NT2/D1 (cell line): ENCODE data around the gene SNAP47.

Source experiments
- DNase-seq: peaks from one replicate; pipeline ENCODE4 v3.0.0-alpha.2; 2011; ENCODE audit warnings: low read depth, low spot score
- H3K27me3 ChIP-seq: 2 replicates; pipeline ENCODE4 v1.6.0; 2011; ENCODE audit warnings: mild to moderate bottlenecking; ENCODE audit not compliant: insufficient read length, insufficient read depth
- H3K36me3 ChIP-seq: 2 replicates; pipeline ENCODE4 v1.6.1; 2011; ENCODE audit warnings: mild to moderate bottlenecking, low read length, mixed read lengths; ENCODE audit not compliant: insufficient read depth, insufficient read length
- H3K4me1 ChIP-seq: 2 replicates; pipeline ENCODE4 v1.5.1; 2011; ENCODE audit not compliant: insufficient read depth, insufficient read length
- H3K4me3 ChIP-seq: 2 replicates; pipeline ENCODE4 v1.5.1; 2011; ENCODE audit warnings: low read depth; ENCODE audit not compliant: insufficient read length
- H3K9ac ChIP-seq: 2 replicates; pipeline ENCODE4 v1.6.0; 2011; ENCODE audit warnings: low read depth; ENCODE audit not compliant: insufficient read length
- H3K9me3 ChIP-seq: 2 replicates; pipeline ENCODE4 v1.5.1; 2011; ENCODE audit warnings: mild to moderate bottlenecking, low read length; ENCODE audit not compliant: insufficient read depth
- SUZ12 ChIP-seq: IDR thresholded peaks from 2 replicates; pipeline ENCODE4 v1.6.1; 2011; ENCODE audit not compliant: insufficient read length, insufficient read depth; ENCODE audit errors: extremely low read depth
- YY1 ChIP-seq: IDR thresholded peaks from 2 replicates; pipeline ENCODE4 v1.6.1; 2011; ENCODE audit not compliant: insufficient read length, insufficient read depth
- ZNF274 ChIP-seq: IDR thresholded peaks from 2 replicates; pipeline ENCODE4 v1.6.1; 2011; ENCODE audit warnings: mild to moderate bottlenecking, low read depth, low read length

Gene SNAP47

GRCh38 chr1:227712648-227713047, 22.6 kb upstream of the SNAP47 start:
- Histone ChIP-seq H3K36me3 (no peaks in the 10 kb centered on the region), H3K9ac (no peak overlapping the region), H3K27me3 (no peaks in the 10 kb centered on the region), H3K9me3 (peaks cover 45% of the 10 kb centered on the region), H3K4me3 (no peak overlapping the region), H3K4me1 (no peaks in the 10 kb centered on the region)
- no peak for DNase-seq
- TF ChIP-seq ZNF274 (no peak), SUZ12 (no peak)

GRCh38 chr1:227718932-227719331, 16.3 kb upstream of the SNAP47 start:
- H3K36me3 ChIP-seq, result no peaks in the 10 kb centered on the region
- peaks cover 60% of the 10 kb centered on the region for H3K9me3 ChIP-seq
- no peak for DNase-seq
- H3K27me3 ChIP-seq, result no peaks in the 10 kb centered on the region
- TF ChIP-seq ZNF274, result no peak
- TF ChIP-seq SUZ12, result no peak
- TF ChIP-seq YY1, result no peak
- no peak overlapping the region for H3K4me3 ChIP-seq
- H3K9ac ChIP-seq, result no peak overlapping the region
- H3K4me1 ChIP-seq, result no peaks in the 10 kb centered on the region

DNA sequence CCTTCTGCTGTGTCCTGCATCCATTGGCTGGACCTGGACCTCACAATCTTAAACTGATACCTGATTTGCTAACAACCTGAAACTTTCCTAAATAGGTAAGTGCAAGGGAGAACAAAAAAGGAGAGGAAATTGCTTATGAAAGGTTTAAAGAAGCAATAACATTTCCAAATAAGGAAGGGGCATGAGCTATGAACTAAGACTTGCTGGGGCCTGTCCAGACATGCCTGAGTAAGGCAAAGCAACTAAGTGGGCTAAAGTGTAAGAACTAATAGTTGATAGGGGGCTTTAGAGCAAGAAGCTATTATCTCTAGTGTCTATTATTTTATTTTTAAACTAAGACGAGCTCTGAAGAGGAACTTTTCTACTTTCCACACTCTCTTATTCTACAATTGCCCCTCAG, 11.8 kb upstream of the SNAP47 start:
- Histone ChIP-seq H3K4me1 (no peaks in the 10 kb centered on the region), H3K36me3 (no peaks in the 10 kb centered on the region), H3K4me3 (no peak overlapping the region), H3K9me3 (peaks cover 60% of the 10 kb centered on the region), H3K9ac (no peak overlapping the region), H3K27me3 (no peaks in the 10 kb centered on the region)
- no peak for TF ChIP-seq YY1
- TF ChIP-seq ZNF274, result no peak
- TF ChIP-seq SUZ12, result no peak
- no peak for DNase-seq

GRCh38 chr1:227725046-227725445, 10.2 kb upstream of the SNAP47 start:
- H3K27me3 ChIP-seq, result no peaks in the 10 kb centered on the region
- no peak overlapping the region for H3K9ac ChIP-seq
- DNase-seq, result no peak
- H3K4me1 ChIP-seq, result peaks cover 11% of the 10 kb centered on the region
- peaks cover 48% of the 10 kb centered on the region for H3K9me3 ChIP-seq
- no peak overlapping the region for H3K4me3 ChIP-seq
- TF ChIP-seq ZNF274 (no peak), SUZ12 (no peak), YY1 (no peak)
- H3K36me3 ChIP-seq, result no peaks in the 10 kb centered on the region

DNA sequence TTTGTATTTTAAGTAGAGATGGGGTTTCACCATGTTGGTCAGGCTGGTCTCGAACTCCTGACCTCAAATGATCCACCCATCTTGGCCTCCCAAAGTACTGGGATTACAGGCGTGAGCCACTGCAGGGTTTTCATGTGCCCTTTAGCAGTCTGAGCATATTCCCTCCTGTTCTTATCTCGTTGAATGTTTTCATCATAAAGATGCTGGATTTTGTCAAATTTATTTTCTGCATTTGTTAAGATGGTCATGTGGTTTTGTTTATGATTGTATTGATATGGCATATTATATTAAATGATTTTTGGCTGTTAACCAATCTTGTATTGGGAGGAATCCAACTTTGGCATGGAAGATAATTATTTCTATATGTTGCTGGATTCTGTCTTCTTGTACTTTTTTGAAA, 8.9 kb upstream of the SNAP47 start:
- TF ChIP-seq ZNF274 (no peak), YY1 (no peak), SUZ12 (no peak)
- no peak overlapping the region for H3K4me3 ChIP-seq
- H3K9ac ChIP-seq, result no peak overlapping the region
- no peaks in the 10 kb centered on the region for H3K27me3 ChIP-seq
- H3K4me1 ChIP-seq, result peaks cover 19% of the 10 kb centered on the region
- DNase-seq, result no peak
- peaks cover 9% of the 10 kb centered on the region for H3K36me3 ChIP-seq
- H3K9me3 ChIP-seq, result peaks cover 35% of the 10 kb centered on the region

DNA sequence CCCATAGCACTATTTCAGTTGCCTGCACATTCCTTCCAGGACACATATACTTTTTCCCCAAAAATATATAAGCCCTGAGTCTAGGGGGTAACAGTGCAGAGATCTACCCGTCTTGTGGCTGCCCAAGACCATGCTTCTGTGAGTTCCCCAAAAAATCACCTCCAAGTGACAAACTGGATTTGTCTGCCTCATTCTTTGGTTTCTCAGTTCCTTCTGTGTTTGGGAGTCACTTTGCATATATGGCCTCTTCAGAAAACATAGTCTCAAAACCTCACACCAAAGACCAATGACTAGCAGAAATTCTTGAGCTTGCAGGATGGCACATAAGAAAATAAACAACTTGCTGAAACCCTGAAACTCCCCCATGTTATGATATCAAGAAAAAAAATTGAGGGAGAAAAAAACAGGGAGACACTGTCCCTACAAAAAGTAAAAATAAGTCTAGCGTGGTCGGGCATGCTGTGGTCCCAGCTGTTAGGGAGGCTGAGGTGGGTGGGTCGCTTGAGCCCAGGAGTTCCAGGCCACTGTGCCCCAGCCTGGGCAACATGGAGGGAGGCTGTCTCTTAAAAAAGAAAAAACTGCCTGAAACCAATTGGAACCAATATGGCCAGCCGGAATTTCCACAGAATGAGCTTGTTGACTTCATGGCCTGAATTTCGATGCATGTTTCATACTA, 8.2 kb upstream of the SNAP47 start:
- TF ChIP-seq ZNF274 (no peak), YY1 (no peak), SUZ12 (no peak)
- H3K4me3 ChIP-seq, result no peak overlapping the region
- DNase-seq, result no peak
- peaks cover 19% of the 10 kb centered on the region for H3K4me1 ChIP-seq
- peaks cover 28% of the 10 kb centered on the region for H3K9me3 ChIP-seq
- H3K27me3 ChIP-seq, result no peaks in the 10 kb centered on the region
- peaks cover 16% of the 10 kb centered on the region for H3K36me3 ChIP-seq
- no peak overlapping the region for H3K9ac ChIP-seq

GRCh38 chr1:227728059-227728891, 7.0 kb upstream of the SNAP47 start:
- peak overlapping the region; percentile 78 for H3K9ac ChIP-seq
- H3K36me3 ChIP-seq, result peaks cover 28% of the 10 kb centered on the region
- H3K9me3 ChIP-seq, result peaks cover 17% of the 10 kb centered on the region
- H3K4me1 ChIP-seq, result peaks cover 19% of the 10 kb centered on the region
- TF ChIP-seq ZNF274 (no peak), SUZ12 (no peak), YY1 (no peak)
- peak; percentile 86 for DNase-seq
- H3K4me3 ChIP-seq, result peak overlapping the region; percentile 73
- H3K27me3 ChIP-seq, result no peaks in the 10 kb centered on the region
